Thoracic aorta (tissue), 2 donors: Measurements from ENCODE around the gene KSR1. TPM values are rescaled to one million over a fixed set of nuclear protein-coding genes. Genes with fewer than 3 reads are reported as not detected.

Experiments
- ATAC-seq: fragments of 150-250 bp; one replicate; pipeline ENCODE4 v1.8.0; 2017; ENCODE audit warnings: low read depth; ENCODE audit not compliant: insufficient number of reproducible peaks, low FRiP score
- DNase-seq: peaks from one replicate; pipeline ENCODE4 v3.0.0-alpha.2; 2020; ENCODE audit warnings: low spot score
- H3K27ac ChIP-seq, 2 donors: fragments of 200-600 bp; sonication (generic); 1 replicate in 1 of 2; 2 replicates in 1 of 2; pipeline ENCODE4 v1.5.1; 2016; ENCODE audit warnings: mild to moderate bottlenecking in 2 of 2, moderate library complexity in 2 of 2
- H3K27me3 ChIP-seq: fragments of 200-600 bp; sonication (generic); replicated peaks from 2 replicates; pipeline ENCODE4 v1.6.0; 2016; ENCODE audit warnings: mild to moderate bottlenecking; ENCODE audit not compliant: insufficient read depth
- H3K36me3 ChIP-seq: fragments of 200-600 bp; sonication (generic); one replicate; pipeline ENCODE4 v1.5.1; 2016
- H3K4me1 ChIP-seq, 2 donors: fragments of 200-600 bp; sonication (generic); 1 replicate in 1 of 2; 2 replicates in 1 of 2; pipeline versions ENCODE4 v1.5.1 to v1.6.0; 2016; ENCODE audit warnings: low read depth in 2 of 2, mild to moderate bottlenecking in 1 of 2; ENCODE audit not compliant: control insufficient read depth in 1 of 2
- H3K4me3 ChIP-seq: fragments of 200-600 bp; sonication (generic); 2 replicates; pipeline ENCODE4 v1.5.1; 2016; ENCODE audit warnings: mild to moderate bottlenecking
- H3K9me3 ChIP-seq: fragments of 200-600 bp; sonication (generic); 2 replicates; pipeline ENCODE4 v1.5.1; 2016
- total RNA-seq, 2 donors: library from RNA; depleted of rRNA; stranded (reverse); fragments of >200 nt; gene quantifications; one replicate each; pipeline versions ENCODE4 v1.1.0 to v1.2.3, GENCODE V29; 2016
- TF ChIP-seq, protein P1 (sequence below): fragments of 200-600 bp; sonication (generic); IDR thresholded peaks from one replicate; pipeline ENCODE4 v1.5.1; 2019; ENCODE audit warnings: antibody characterized with exemption

KSR1 gene
- total RNA-seq, 2 donors from 2014 or later: 17.6 to 46.0 TPM

GRCh38 chr17:27512511-27513346 is 56.5 kb downstream of the KSR1 start:
- ATAC-seq: no peak
- Histone ChIP-seq H3K27ac (no peak overlapping the region), H3K36me3 (no peaks in the 10 kb centered on the region), H3K4me3 (no peak overlapping the region), H3K27me3 (no peaks in the 10 kb centered on the region), H3K9me3 (no peaks in the 10 kb centered on the region), H3K4me1 (no peaks in the 10 kb centered on the region)
- DNase-seq: no peak
- TF ChIP-seq, protein P1, sequence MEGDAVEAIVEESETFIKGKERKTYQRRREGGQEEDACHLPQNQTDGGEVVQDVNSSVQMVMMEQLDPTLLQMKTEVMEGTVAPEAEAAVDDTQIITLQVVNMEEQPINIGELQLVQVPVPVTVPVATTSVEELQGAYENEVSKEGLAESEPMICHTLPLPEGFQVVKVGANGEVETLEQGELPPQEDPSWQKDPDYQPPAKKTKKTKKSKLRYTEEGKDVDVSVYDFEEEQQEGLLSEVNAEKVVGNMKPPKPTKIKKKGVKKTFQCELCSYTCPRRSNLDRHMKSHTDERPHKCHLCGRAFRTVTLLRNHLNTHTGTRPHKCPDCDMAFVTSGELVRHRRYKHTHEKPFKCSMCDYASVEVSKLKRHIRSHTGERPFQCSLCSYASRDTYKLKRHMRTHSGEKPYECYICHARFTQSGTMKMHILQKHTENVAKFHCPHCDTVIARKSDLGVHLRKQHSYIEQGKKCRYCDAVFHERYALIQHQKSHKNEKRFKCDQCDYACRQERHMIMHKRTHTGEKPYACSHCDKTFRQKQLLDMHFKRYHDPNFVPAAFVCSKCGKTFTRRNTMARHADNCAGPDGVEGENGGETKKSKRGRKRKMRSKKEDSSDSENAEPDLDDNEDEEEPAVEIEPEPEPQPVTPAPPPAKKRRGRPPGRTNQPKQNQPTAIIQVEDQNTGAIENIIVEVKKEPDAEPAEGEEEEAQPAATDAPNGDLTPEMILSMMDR: no peak

- ATAC-seq (no peak), DNase-seq (no peak)
- Histone ChIP-seq H3K36me3 (no peaks in the 10 kb centered on the region), H3K4me1 (no peaks in the 10 kb centered on the region), H3K9me3 (no peaks in the 10 kb centered on the region), H3K27me3 (no peaks in the 10 kb centered on the region), H3K4me3 (no peak overlapping the region), H3K27ac (no peak overlapping the region)
- TF ChIP-seq, protein P1: no peak
These were observed 57.6 kb downstream of the KSR1 start for GRCh38 chr17:27513849-27514248.

GRCh38 chr17:27514595-27515413 is 58.6 kb downstream of the KSR1 start:
- TF ChIP-seq, protein P1: no peak
- no peak overlapping the region for H3K4me3 ChIP-seq
- DNase-seq (no peak), ATAC-seq (no peak)
- no peaks in the 10 kb centered on the region for H3K4me1 ChIP-seq
- H3K27ac ChIP-seq: no peak overlapping the region
- H3K9me3 ChIP-seq: no peaks in the 10 kb centered on the region
- no peaks in the 10 kb centered on the region for H3K27me3 ChIP-seq
- no peaks in the 10 kb centered on the region for H3K36me3 ChIP-seq

DNA sequence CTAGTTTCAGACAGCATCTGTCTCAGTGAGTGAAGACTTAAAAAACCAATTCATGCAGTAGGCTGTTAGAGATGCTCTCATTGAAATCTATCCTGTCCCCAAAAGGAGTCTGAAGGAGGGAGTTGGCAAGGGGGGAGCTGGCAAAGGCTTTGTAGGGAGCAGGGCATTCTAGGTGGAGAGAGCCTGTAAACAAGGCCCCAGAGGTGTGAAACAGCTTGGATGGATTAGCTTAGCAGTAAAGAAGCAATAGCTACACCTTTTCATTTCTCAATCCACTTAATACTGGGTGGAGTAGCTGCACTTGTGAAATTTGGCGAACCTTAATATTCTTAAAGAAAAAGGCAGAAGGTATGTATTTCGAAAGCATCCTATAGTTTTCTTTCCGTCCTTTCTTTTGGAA is 61.8 kb downstream of the KSR1 start:
- no peaks in the 10 kb centered on the region for H3K36me3 ChIP-seq
- H3K27me3 ChIP-seq: no peaks in the 10 kb centered on the region
- no peaks in the 10 kb centered on the region for H3K4me1 ChIP-seq
- TF ChIP-seq, protein P1: no peak
- ATAC-seq (no peak), DNase-seq (no peak)
- no peak overlapping the region for H3K27ac ChIP-seq
- no peak overlapping the region for H3K4me3 ChIP-seq
- H3K9me3 ChIP-seq: no peaks in the 10 kb centered on the region
